ENCODE results near the gene NDUFB11. TPM values are rescaled to one million over a fixed set of nuclear protein-coding genes. Genes with fewer than 3 reads are reported as not detected.

Gene NDUFB11
- total RNA-seq, 1 donor: 43.1 TPM

GRCh38 chrX:47178337-47178736 is 33.8 kb upstream of the NDUFB11 start:
- H3K27me3 ChIP-seq (ENCODE audit: insufficient read depth, low read length): no peaks in the 10 kb centered on the region
- no peak overlapping the region for H3K4me3 ChIP-seq (ENCODE audit: insufficient read depth, low read length)
- no peak for DNase-seq (ENCODE audit: insufficient read length, low spot score, missing footprints)
- H3K27ac ChIP-seq (ENCODE audit: low read depth, low read length): no peak overlapping the region
- no peak overlapping the region for H2AFZ ChIP-seq (ENCODE audit: low read length)
- no peak for TF ChIP-seq CTCF (IDR thresholded peaks at IDR 0.05; ENCODE audit: extremely low read depth, low read depth, low read length)
- no peak overlapping the region for H3K4me2 ChIP-seq (ENCODE audit: insufficient read depth, low read length)
- H3K79me2 ChIP-seq (ENCODE audit: insufficient read depth, low read length): no peaks in the 10 kb centered on the region
- H4K20me1 ChIP-seq (ENCODE audit: insufficient read depth, low read length): peaks cover 16% of the 10 kb centered on the region
- H3K9me3 ChIP-seq (ENCODE audit: low read depth, low read length): no peaks in the 10 kb centered on the region
- no peaks in the 10 kb centered on the region for H3K4me1 ChIP-seq (ENCODE audit: insufficient read depth, low read length)
- H3K36me3 ChIP-seq (ENCODE audit: insufficient read depth, low read length): peaks cover 44% of the 10 kb centered on the region

- no peak for TF ChIP-seq CTCF (IDR thresholded peaks at IDR 0.05; ENCODE audit: extremely low read depth, low read depth, low read length)
- peaks cover 3% of the 10 kb centered on the region for H3K27me3 ChIP-seq (ENCODE audit: insufficient read depth, low read length)
- DNase-seq (ENCODE audit: insufficient read length, low spot score, missing footprints): peak; percentile 43
- no peak overlapping the region for H3K27ac ChIP-seq (ENCODE audit: low read depth, low read length)
- peaks cover 49% of the 10 kb centered on the region for H3K36me3 ChIP-seq (ENCODE audit: insufficient read depth, low read length)
- no peak overlapping the region for H3K4me2 ChIP-seq (ENCODE audit: insufficient read depth, low read length)
- no peaks in the 10 kb centered on the region for H3K4me1 ChIP-seq (ENCODE audit: insufficient read depth, low read length)
- no peak overlapping the region for H2AFZ ChIP-seq (ENCODE audit: low read length)
- peaks cover 18% of the 10 kb centered on the region for H4K20me1 ChIP-seq (ENCODE audit: insufficient read depth, low read length)
- H3K79me2 ChIP-seq (ENCODE audit: insufficient read depth, low read length): peaks cover 4% of the 10 kb centered on the region
- no peak overlapping the region for H3K4me3 ChIP-seq (ENCODE audit: insufficient read depth, low read length)
- H3K9me3 ChIP-seq (ENCODE audit: low read depth, low read length): no peaks in the 10 kb centered on the region
These were observed 32.6 kb upstream of the NDUFB11 start for GRCh38 chrX:47177079-47177478.

GRCh38 chrX:47176101-47176740 is 31.7 kb upstream of the NDUFB11 start:
- no peaks in the 10 kb centered on the region for H3K4me1 ChIP-seq (ENCODE audit: insufficient read depth, low read length)
- H2AFZ ChIP-seq (ENCODE audit: low read length): no peak overlapping the region
- peak; percentile 73 for DNase-seq (ENCODE audit: insufficient read length, low spot score, missing footprints)
- no peak overlapping the region for H3K4me2 ChIP-seq (ENCODE audit: insufficient read depth, low read length)
- no peak overlapping the region for H3K27ac ChIP-seq (ENCODE audit: low read depth, low read length)
- H3K79me2 ChIP-seq (ENCODE audit: insufficient read depth, low read length): peaks cover 10% of the 10 kb centered on the region
- peaks cover 5% of the 10 kb centered on the region for H3K27me3 ChIP-seq (ENCODE audit: insufficient read depth, low read length)
- no peak overlapping the region for H3K4me3 ChIP-seq (ENCODE audit: insufficient read depth, low read length)
- no peaks in the 10 kb centered on the region for H3K9me3 ChIP-seq (ENCODE audit: low read depth, low read length)
- H3K36me3 ChIP-seq (ENCODE audit: insufficient read depth, low read length): peaks cover 45% of the 10 kb centered on the region
- no peak for TF ChIP-seq CTCF (IDR thresholded peaks at IDR 0.05; ENCODE audit: extremely low read depth, low read depth, low read length)
- H4K20me1 ChIP-seq (ENCODE audit: insufficient read depth, low read length): peaks cover 19% of the 10 kb centered on the region

GRCh38 chrX:47175588-47175980 is 31.1 kb upstream of the NDUFB11 start:
- H3K4me2 ChIP-seq (ENCODE audit: insufficient read depth, low read length): no peak overlapping the region
- H4K20me1 ChIP-seq (ENCODE audit: insufficient read depth, low read length): peaks cover 17% of the 10 kb centered on the region
- no peak for DNase-seq (ENCODE audit: insufficient read length, low spot score, missing footprints)
- no peaks in the 10 kb centered on the region for H3K9me3 ChIP-seq (ENCODE audit: low read depth, low read length)
- H3K4me3 ChIP-seq (ENCODE audit: insufficient read depth, low read length): no peak overlapping the region
- peaks cover 44% of the 10 kb centered on the region for H3K36me3 ChIP-seq (ENCODE audit: insufficient read depth, low read length)
- no peak overlapping the region for H3K27ac ChIP-seq (ENCODE audit: low read depth, low read length)
- H3K27me3 ChIP-seq (ENCODE audit: insufficient read depth, low read length): peaks cover 5% of the 10 kb centered on the region
- no peak overlapping the region for H2AFZ ChIP-seq (ENCODE audit: low read length)
- no peaks in the 10 kb centered on the region for H3K4me1 ChIP-seq (ENCODE audit: insufficient read depth, low read length)
- H3K79me2 ChIP-seq (ENCODE audit: insufficient read depth, low read length): peaks cover 11% of the 10 kb centered on the region
- no peak for TF ChIP-seq CTCF (IDR thresholded peaks at IDR 0.05; ENCODE audit: extremely low read depth, low read depth, low read length)
